NCI-H82 treated with DMSO at 0.1 percent for 48 hours (cell line): Measurements from ENCODE around the gene STARD13.

Experiments
- DNase-seq: peaks from one replicate; lab custom pipeline; 2025; ENCODE audit not compliant: unreplicated experiment; lab: John Stamatoyannopoulos, UW

The STARD13 gene

GRCh38 chr13:33100886-33101285 is 184.7 kb downstream of the STARD13 start:
- DNase-seq = no peak

DNA sequence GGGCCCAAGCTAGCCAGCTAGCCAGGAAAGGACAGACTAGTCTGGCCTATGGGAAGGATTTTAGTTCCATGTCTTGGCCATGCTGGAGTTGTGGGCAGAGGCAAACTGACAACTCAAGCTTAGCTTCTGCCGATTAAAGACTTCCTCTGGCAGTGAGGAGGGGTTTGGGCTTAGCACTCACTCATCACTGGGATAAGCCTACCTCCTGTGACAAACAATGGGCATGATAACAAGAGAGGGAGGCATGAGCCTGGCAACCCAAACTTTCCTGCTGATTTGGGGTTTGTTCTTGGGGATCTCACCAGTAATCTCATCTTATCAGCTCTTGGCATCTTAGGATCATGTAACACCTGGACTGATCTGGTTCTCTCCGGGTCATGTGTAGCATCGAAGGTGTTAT is 185.7 kb downstream of the STARD13 start:
- no peak for DNase-seq

DNA sequence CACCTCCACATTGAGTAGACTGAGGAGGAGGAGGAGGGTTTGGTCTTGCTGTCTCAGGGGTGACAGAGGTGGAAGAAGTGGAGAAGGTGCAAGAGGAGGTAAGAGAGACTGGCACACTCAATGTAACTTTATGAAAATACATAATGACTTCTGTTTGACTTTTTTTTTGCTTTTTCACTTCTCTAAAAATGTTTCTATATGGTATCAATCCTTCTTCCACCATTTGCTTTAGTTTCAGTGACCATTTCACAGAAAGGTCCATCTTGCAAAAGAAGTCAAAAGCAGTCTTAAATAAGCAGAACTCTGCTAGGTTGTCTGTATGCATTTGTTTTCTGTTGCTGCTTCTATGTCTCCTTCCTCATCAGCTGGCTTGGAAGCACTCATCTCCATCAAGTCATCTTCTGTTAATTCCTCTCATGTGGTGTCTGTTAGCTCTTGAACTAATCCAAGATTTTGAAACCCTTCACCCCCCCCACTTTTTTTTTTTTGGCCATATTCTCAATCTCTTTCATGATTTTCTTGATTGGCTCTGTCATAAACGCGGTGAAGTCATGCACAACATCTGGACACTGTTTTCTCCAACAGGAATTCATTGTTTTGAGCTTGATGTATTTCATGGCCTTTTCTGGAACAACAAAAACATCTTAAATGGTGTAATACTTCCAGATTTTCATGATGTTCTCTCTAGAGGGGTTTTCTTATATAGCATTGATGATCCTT is 188.5 kb downstream of the STARD13 start:
- no peak for DNase-seq

- no peak for DNase-seq
These were observed 193.2 kb downstream of the STARD13 start for GRCh38 chr13:33092073-33092987.

DNA sequence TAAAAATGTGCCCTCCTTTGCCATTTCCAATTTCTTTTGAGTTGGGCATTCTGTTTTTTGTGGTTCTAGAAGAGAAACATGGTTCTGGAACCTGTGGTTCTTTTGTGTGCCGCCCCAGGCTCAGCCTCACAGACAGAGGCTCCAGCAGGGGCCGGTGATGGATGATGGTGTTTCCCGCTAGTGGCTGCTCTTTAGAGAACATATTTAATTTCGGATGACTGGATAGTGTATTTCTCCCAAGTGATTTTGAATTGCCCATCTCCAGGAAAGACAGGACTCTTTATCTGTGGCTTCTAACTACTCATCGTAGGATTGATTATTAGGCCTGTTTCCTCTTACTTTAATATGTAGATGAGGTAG is 194.2 kb downstream of the STARD13 start:
- DNase-seq = no peak

- peak; percentile 6 for DNase-seq
These were observed 194.7 kb downstream of the STARD13 start for GRCh38 chr13:33090755-33091414.

GRCh38 chr13:33089311-33089710 is 196.2 kb downstream of the STARD13 start:
- no peak for DNase-seq

DNA sequence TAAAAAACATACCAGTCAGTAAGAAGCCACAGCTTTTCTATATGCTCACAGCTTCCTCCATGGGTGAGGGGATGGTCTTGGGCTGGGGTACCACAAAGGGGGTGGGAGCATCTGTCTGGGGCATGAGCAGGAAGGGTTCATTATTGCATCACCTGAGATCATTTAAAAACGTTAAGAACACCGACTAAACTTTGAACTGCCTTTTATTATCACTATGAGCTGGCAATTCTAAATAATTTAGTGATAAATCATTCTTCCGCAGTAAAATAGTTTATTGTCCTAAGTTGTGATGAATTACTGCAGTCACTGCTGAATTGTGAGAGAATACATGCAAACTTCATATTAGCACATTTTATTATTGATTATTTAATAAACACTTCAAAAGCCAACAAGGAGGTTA is 197.8 kb downstream of the STARD13 start:
- no peak for DNase-seq

GRCh38 chr13:33087091-33087490 is 198.5 kb downstream of the STARD13 start:
- no peak for DNase-seq

- DNase-seq = no peak
These were observed 202.5 kb downstream of the STARD13 start for GRCh38 chr13:33083054-33083453.

DNA sequence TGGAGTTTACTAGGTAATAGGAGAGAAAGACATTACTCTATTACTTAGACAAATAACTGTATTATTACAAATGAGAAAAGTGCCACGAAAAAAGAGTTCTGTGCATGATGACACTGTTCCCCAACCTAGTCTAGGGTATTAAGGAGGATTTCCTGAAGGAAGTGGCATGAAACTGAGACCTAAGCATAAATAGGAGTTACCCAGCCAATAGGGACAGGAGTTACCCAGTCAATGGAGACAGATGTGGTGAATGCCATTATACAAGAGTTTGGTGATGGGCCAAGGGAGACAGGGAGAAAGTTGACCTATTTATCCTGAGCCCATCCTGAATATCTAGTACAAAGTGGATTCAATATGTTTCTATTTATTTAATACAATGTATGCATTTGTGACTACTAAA is 203.9 kb downstream of the STARD13 start:
- no peak for DNase-seq

GRCh38 chr13:33080972-33081590 is 204.5 kb downstream of the STARD13 start:
- DNase-seq = no peak

GRCh38 chr13:33079960-33080359 is 205.6 kb downstream of the STARD13 start:
- DNase-seq = no peak

- no peak for DNase-seq
These were observed 207.3 kb downstream of the STARD13 start for GRCh38 chr13:33078263-33078662.

- no peak for DNase-seq
These were observed 209.3 kb downstream of the STARD13 start for GRCh38 chr13:33076001-33076992.

GRCh38 chr13:33073338-33073737 is 212.2 kb downstream of the STARD13 start:
- no peak for DNase-seq

DNA sequence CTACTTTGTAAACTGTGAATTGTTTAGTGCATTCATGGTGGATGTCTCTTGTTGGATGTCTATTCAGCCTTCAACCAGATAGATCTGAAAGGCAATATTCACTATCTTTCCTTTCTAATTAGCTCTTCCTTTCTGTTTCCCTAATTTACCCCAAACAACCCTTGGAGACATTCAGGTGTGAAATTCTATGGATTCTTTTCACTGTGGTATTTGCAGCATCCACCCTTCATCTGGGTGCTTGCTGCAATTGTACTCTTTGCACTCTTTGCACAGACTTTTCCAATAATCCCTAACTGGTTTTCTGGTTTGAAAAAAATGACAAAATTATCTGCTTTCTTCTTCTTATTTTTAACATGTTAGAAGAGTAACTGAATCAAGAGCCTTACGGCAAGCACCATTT is 212.8 kb downstream of the STARD13 start:
- no peak for DNase-seq

GRCh38 chr13:33072282-33072681 is 213.3 kb downstream of the STARD13 start:
- DNase-seq = no peak

DNA sequence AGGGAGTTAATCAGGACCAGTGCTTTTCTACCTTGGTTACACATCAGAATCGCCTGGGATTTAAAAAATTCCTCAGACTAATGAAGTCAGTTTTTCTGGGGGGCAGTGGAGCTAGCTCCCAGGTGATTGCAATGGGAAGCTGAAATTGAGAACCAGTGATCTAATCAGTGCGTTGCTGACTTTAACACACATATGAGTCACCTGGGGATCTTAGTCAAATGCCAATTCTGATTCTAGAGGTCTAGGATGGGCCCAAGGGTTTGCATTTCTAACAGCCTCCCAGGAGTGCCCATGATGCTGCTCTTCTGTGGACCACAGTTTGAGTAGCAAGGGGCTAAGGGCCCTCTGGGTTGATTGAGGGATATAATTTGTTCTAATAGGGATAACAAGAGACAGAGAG is 214.8 kb downstream of the STARD13 start:
- no peak for DNase-seq

- DNase-seq = no peak
These were observed 216.2 kb downstream of the STARD13 start for GRCh38 chr13:33069365-33069764.
